Measurements from ENCODE around the gene OSBPL6.

DNA sequence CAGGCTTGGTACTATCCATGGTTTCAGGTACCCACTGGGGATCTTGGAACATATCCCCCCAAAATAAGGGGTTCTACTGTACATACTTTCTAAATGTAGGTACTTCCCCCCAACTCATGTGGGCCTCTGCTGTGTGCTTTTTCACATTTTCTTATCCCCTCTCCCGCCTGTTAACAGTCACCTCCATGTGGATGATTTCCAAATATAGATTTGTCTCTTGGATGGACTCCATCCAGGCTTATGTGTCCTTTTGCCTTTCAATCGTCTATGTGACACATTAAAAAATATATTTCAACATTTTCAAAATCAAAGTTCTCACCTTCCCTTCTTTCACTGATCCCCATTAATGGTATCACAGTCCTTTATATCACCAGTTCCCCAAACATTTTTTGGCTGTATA is 44.4 kb downstream of the OSBPL6 start:
- TF ChIP-seq POLR2A (IDR thresholded peaks at IDR 0.05; ENCODE audit: borderline replicate concordance, extremely low read depth, insufficient read depth, insufficient read length), result no peak
- TF ChIP-seq SRF (IDR thresholded peaks at IDR 0.05; ENCODE audit: low read depth), result no peak
- TF ChIP-seq, protein P1, sequence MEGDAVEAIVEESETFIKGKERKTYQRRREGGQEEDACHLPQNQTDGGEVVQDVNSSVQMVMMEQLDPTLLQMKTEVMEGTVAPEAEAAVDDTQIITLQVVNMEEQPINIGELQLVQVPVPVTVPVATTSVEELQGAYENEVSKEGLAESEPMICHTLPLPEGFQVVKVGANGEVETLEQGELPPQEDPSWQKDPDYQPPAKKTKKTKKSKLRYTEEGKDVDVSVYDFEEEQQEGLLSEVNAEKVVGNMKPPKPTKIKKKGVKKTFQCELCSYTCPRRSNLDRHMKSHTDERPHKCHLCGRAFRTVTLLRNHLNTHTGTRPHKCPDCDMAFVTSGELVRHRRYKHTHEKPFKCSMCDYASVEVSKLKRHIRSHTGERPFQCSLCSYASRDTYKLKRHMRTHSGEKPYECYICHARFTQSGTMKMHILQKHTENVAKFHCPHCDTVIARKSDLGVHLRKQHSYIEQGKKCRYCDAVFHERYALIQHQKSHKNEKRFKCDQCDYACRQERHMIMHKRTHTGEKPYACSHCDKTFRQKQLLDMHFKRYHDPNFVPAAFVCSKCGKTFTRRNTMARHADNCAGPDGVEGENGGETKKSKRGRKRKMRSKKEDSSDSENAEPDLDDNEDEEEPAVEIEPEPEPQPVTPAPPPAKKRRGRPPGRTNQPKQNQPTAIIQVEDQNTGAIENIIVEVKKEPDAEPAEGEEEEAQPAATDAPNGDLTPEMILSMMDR (IDR thresholded peaks at IDR 0.05 in 2 of 3, conservative IDR thresholded peaks at IDR 0.05 in 1 of 3; ENCODE audit: borderline replicate concordance in 1 of 3, insufficient read depth in 1 of 3, low read depth in 2 of 3, low read length in 2 of 3), result no peak

Measured in HCT116 (cell line).